Ishikawa (cell line): ENCODE results near the gene FXYD5.

Source experiments
- CEBPB ChIP-seq: IDR thresholded peaks from 2 replicates; pipeline ENCODE4 v1.6.1; 2012
- CREB1 ChIP-seq: IDR thresholded peaks from 2 replicates; pipeline ENCODE4 v1.6.1; 2012; ENCODE audit warnings: low read depth
- EGR1 ChIP-seq: IDR thresholded peaks from 2 replicates; pipeline ENCODE4 v1.6.1; 2012
- EP300 ChIP-seq: IDR thresholded peaks from 2 replicates; pipeline ENCODE4 v1.6.1; 2012; ENCODE audit warnings: borderline replicate concordance
- FOXM1 ChIP-seq: IDR thresholded peaks from 2 replicates; pipeline ENCODE4 v1.6.1; 2012; ENCODE audit warnings: low read depth, borderline replicate concordance
- NFIC ChIP-seq: IDR thresholded peaks from 2 replicates; pipeline ENCODE4 v1.6.1; 2012
- RAD21 ChIP-seq: IDR thresholded peaks from 2 replicates; pipeline ENCODE4 v1.6.1; 2012; ENCODE audit warnings: low read depth
- TAF1 ChIP-seq: IDR thresholded peaks from 2 replicates; pipeline ENCODE4 v1.6.1; 2012; ENCODE audit warnings: low read depth, mild to moderate bottlenecking
- TCF12 ChIP-seq: IDR thresholded peaks from 2 replicates; pipeline ENCODE4 v1.6.1; 2012; ENCODE audit warnings: low read depth
- TEAD4 ChIP-seq: IDR thresholded peaks from 2 replicates; pipeline ENCODE4 v1.6.1; 2012
- YY1 ChIP-seq: IDR thresholded peaks from 2 replicates; pipeline ENCODE4 v1.6.1; 2012; ENCODE audit warnings: low read depth
- ZBTB7A ChIP-seq: IDR thresholded peaks from 2 replicates; pipeline ENCODE4 v1.6.1; 2012; ENCODE audit warnings: low read depth
- TF ChIP-seq, protein P1 (sequence below): IDR thresholded peaks from 2 replicates; pipeline ENCODE4 v1.6.1; 2012
- TF ChIP-seq, protein P2 (sequence below): IDR thresholded peaks from 2 replicates; pipeline ENCODE4 v1.6.1; 2012
- TF ChIP-seq, protein P3 (sequence below): IDR thresholded peaks from 2 replicates; pipeline ENCODE4 v1.6.1; 2012; ENCODE audit warnings: low read depth, mild to moderate bottlenecking

Gene FXYD5

DNA sequence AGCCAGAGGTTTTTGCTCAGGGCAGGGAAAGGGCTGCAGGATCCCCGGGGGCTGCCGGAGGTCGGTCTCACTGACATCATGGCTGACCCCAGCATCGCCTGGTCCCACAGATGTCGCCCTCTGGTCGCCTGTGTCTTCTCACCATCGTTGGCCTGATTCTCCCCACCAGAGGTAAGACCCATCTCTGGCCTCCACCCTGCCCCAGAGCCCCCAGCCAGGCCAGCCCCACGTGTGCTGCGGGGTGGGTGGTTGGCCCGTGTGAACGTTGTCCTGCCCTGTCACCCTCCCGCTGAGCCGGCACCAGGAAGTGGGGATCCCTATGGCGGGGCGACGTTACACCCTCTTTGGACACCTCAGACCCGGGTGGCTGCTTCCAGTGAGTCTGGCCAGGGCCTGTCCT, 906 bp downstream of the FXYD5 start:
- TF ChIP-seq TCF12, result no peak
- TF ChIP-seq TAF1, result no peak
- TF ChIP-seq, protein P1, sequence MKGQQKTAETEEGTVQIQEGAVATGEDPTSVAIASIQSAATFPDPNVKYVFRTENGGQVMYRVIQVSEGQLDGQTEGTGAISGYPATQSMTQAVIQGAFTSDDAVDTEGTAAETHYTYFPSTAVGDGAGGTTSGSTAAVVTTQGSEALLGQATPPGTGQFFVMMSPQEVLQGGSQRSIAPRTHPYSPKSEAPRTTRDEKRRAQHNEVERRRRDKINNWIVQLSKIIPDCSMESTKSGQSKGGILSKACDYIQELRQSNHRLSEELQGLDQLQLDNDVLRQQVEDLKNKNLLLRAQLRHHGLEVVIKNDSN, result no peak
- no peak for TF ChIP-seq CEBPB
- TF ChIP-seq EGR1, result no peak
- no peak for TF ChIP-seq FOXM1
- no peak for TF ChIP-seq CREB1
- TF ChIP-seq, protein P2, sequence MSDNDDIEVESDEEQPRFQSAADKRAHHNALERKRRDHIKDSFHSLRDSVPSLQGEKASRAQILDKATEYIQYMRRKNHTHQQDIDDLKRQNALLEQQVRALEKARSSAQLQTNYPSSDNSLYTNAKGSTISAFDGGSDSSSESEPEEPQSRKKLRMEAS, result no peak
- TF ChIP-seq ZBTB7A, result no peak
- TF ChIP-seq TEAD4, result no peak
- TF ChIP-seq NFIC, result no peak
- TF ChIP-seq EP300, result no peak
- TF ChIP-seq RAD21, result no peak
- no peak for TF ChIP-seq YY1
- TF ChIP-seq, protein P3, sequence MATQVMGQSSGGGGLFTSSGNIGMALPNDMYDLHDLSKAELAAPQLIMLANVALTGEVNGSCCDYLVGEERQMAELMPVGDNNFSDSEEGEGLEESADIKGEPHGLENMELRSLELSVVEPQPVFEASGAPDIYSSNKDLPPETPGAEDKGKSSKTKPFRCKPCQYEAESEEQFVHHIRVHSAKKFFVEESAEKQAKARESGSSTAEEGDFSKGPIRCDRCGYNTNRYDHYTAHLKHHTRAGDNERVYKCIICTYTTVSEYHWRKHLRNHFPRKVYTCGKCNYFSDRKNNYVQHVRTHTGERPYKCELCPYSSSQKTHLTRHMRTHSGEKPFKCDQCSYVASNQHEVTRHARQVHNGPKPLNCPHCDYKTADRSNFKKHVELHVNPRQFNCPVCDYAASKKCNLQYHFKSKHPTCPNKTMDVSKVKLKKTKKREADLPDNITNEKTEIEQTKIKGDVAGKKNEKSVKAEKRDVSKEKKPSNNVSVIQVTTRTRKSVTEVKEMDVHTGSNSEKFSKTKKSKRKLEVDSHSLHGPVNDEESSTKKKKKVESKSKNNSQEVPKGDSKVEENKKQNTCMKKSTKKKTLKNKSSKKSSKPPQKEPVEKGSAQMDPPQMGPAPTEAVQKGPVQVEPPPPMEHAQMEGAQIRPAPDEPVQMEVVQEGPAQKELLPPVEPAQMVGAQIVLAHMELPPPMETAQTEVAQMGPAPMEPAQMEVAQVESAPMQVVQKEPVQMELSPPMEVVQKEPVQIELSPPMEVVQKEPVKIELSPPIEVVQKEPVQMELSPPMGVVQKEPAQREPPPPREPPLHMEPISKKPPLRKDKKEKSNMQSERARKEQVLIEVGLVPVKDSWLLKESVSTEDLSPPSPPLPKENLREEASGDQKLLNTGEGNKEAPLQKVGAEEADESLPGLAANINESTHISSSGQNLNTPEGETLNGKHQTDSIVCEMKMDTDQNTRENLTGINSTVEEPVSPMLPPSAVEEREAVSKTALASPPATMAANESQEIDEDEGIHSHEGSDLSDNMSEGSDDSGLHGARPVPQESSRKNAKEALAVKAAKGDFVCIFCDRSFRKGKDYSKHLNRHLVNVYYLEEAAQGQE, result no peak

DNA sequence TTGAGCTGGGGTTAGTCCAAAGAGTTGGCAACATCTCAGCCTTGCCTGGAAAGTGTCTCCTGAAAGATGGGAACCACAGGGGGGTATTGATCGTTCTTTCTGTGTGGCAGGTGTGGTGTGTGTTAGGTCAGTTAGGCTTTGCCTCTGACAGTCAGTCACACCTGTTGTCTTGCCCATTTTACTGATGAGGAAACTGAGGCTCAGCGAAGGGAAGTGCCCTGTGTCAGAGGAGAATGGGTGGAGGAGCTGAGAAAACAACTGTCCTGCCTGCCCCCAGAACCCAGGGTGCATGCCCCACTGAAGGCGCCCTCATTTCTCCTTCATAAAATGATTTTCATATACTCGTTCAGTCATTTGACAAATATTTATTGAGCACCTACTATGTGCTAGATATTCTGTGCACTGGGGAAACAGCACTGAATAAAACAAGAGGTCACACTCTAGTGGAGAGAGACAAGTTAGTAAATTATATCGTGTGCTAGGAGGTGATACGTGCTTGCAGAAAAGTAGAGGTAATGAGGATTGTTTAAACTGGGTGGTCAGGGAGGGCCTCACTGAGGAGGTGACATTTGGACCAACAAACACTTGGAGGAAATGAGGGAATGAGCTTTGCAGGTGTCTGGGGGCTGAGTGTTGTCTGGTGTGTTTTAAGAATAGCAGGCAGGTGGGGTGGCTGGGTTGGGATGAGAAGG, 1.6 kb downstream of the FXYD5 start:
- TF ChIP-seq TEAD4 (no peak), ZBTB7A (no peak), FOXM1 (no peak), EP300 (no peak), TCF12 (no peak), TAF1 (no peak), CREB1 (no peak), EGR1 (no peak), CEBPB (no peak)
- TF ChIP-seq, protein P2, result no peak
- TF ChIP-seq, protein P3, result no peak

DNA sequence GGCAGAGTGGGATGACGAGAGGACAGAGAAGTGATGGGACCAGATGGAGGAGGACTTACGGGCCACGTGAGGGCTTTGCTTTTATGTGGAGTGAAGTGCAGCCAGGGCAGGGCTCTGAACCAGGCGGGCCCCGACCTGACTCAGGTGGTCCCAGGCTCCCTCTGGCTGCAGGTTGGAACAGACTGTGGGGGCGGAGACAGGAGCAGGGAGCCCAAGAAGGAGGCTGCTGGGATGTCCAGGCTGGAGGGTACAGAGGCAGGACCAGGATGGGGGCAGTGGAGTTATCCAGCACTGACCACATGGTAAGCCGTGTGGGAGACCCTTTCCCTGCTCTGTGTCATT, 2.1 kb downstream of the FXYD5 start:
- TF ChIP-seq, protein P1, result no peak
- TF ChIP-seq, protein P2, result no peak
- no peak for TF ChIP-seq TAF1
- no peak for TF ChIP-seq ZBTB7A
- TF ChIP-seq, protein P3, result no peak
- no peak for TF ChIP-seq YY1
- no peak for TF ChIP-seq CREB1
- TF ChIP-seq TCF12, result no peak
- TF ChIP-seq CEBPB, result no peak
- TF ChIP-seq NFIC, result no peak
- TF ChIP-seq FOXM1, result no peak
- TF ChIP-seq EP300, result no peak
- TF ChIP-seq EGR1, result no peak
- TF ChIP-seq RAD21, result no peak
- no peak for TF ChIP-seq TEAD4

DNA sequence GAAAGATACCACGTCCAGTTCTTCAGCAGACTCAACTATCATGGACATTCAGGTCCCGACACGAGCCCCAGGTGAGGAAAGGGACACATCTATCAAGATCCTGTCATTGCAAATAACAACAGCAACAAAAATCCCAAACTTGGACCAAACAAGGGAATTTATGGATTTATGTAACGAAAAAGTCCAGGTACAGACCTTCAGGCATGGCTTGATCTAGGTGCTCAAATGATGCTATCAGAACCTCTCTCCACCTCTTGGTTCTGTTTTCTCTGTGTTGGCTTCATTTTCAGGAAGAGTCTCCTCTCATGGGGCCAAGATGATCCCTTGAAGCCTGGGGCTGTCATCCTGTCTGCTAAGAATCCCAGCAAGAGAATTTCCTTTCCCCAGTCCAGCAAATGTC, 2.9 kb downstream of the FXYD5 start:
- TF ChIP-seq TAF1, result no peak
- TF ChIP-seq CREB1, result no peak
- TF ChIP-seq EGR1, result no peak
- TF ChIP-seq TEAD4, result no peak
- TF ChIP-seq, protein P1, result no peak
- TF ChIP-seq, protein P3, result no peak
- no peak for TF ChIP-seq EP300
- no peak for TF ChIP-seq FOXM1
- no peak for TF ChIP-seq RAD21
- TF ChIP-seq CEBPB, result no peak
- TF ChIP-seq YY1, result no peak
- TF ChIP-seq NFIC, result no peak
